Pulmonary artery endothelial cell (primary cell): ENCODE results near the gene RPL6. TPM values are rescaled to one million over a fixed set of nuclear protein-coding genes. Genes with fewer than 3 reads are reported as not detected.
"Not testable (repeated sequence)": the region's sequence is repeated elsewhere in the genome, so short reads cannot be mapped to it uniquely, and the experiment has no call there.

Experiments
- DNase-seq: peaks from one replicate; pipeline ENCODE4 v3.0.0-alpha.2; 2011; ENCODE audit warnings: low read depth, low spot score
- total RNA-seq: library from RNA; depleted of rRNA; stranded (reverse); fragments of >200 nt; gene quantifications from 2 replicates; pipeline ENCODE4 v1.2.3, GENCODE V29; 2014

The RPL6 gene
- total RNA-seq, 1 donor from 2014 or later: 765 TPM

DNA sequence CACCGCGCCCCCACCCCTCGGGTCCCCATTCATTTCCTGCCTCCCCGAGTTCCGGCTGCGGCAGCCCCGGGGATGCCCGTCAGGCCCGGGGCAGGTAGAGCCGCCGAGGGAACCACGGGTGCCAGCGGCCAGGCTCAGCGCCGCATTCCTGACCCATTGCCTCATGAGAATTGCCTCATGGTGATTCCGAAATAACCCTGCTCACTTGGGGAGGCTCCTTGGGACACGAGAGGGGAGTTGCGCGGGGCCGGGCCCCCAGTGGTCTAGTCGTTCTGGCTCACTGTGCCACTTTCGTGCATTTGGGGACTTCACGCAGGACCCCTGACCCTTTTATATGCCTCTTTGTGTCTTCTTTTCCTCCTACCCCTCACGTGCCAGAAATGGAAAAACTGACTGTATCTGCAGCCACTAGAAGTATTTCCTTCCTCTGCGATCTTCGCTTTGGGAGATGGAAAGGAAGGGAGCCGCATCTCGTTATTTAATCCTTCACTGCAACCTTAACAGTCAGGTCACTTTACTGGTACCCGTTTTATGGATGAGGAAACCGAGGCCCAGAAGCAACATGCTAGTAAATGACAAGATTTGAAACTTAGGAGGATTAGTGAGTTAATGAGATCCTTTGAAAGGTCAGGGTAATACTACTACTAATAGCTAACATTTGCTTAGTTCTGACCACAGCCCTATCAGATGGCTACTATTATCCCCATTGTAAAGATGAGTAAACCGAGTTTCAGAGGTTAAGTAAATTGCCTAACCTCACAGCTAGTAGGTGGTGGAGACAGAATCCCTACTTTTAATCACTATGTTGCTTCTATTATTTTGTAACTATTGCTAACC lies 10.1 kb upstream of the RPL6 start:
- peak; percentile 22 for DNase-seq

DNA sequence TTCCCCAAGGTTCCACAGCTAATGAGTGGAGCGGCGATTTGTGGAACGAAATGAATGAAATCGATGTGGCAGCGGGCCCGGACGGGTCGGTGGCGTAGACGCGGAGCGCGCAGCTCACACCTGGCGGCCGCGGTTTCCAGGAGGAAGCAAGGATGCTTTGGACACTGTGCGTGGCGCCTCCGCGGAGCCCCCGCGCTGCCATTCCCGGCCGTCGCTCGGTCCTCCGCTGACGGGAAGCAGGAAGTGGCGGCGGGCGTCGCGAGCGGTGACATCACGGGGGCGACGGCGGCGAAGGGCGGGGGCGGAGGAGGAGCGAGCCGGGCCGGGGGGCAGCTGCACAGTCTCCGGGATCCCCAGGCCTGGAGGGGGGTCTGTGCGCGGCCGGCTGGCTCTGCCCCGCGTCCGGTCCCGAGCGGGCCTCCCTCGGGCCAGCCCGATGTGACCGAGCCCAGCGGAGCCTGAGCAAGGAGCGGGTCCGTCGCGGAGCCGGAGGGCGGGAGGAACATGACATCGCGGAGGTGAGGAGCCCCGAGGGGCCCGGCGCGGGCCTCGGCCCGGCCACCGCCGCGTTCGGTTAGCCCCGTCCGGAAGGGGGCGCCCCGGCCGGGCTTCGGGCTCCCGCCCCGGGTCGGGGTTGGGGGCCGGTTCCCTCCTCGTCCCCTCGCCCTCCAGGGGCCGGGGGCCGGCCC lies 9.3 kb upstream of the RPL6 start, which contains the start of gene PTPN11:
PTPN11 (plus strand) TSS at position 340 of the 689 bp plus-strand sequence; CDS start at position 505, 165 bp downstream.
- DNase-seq: peak; percentile 41

DNA sequence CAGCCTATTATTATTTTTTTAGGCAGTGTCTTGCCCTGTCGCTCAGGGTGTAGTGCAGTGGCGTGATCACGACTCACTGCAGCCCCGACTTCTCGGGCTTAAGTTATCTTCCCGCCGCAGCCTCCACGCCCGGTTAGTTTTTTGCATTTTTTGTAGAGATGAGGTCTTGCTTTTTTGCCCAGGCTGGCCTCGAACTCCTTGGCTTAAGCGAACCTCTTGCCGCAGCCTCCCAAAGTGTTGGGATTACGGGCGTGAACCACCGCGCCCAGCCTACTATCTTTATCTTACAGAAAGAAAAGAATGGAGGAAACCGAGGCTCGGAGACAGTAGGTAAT lies 8.8 kb upstream of the RPL6 start:
- DNase-seq: no peak

DNA sequence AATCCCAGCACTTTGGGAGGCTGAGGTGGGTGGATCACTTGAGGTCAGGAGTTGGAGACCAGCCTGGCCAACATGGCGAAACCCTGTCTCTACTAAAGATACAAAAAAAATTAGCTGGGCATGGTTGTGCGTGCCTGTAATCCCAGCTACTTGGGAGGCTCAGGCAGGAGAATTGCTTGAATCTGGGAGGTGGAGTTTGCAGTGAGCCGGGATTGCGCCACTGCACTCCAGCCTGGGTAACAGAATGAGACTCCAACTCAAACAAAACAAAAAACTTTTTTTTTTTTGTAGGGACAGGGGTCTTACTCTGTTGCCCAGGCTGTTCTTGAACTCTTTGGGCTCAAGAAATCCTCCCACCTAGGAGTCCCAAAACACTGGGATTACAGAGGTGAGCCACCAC lies 6.1 kb upstream of the RPL6 start:
- not testable (repeated sequence) for DNase-seq

DNA sequence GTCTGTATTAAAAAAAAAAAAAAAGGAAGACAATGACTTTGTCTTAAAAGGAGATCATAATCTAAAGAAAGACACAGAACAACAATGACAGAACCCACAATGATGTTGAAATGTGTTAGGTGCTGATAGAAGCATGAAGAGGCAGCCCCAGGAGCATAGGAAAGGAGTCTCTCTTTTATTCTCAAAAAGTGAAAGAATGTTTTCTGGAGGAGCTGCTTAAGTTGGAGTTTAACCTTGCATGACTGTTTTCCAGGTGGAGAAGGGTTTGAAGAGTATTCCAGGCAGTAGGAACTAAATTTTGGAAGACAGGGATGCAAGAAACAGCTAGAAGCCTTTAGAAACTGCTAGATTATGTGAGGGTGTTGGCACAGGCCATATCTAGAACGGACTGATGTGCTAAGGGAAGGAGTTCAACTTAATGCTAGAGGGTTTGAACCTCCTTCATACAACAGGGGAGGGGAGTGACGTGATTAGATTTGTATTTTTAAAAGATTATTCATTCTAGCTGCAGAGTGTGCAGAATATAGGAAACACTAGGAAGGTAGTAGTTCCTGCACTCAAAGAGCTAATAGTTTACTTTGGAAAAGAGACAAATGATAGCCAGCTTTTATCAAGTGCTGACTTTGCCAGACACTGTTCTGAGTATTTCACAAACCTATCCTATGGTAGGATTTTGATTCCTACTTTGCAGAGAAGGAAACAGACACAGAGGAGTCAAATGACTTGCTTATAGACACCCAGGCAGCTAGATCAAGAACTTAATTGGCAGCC lies 4.6 kb upstream of the RPL6 start:
- DNase-seq: no peak

DNA sequence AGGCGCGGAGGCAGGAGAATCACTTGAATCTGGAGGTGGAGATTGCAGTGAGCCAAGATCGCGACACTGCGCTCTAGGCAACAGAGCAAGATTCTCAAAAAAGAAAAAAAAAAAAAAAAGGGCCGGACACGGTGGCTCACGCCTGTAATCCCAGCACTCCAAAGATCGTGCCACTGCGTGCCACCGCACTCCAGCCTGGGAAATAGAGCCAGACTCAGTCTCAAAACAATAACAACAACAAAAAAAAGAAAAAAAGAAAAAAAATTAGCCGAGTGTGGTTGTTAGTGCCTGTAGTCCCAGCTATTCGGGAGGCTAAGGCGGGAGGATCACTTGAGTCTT lies 470 bp upstream of the RPL6 start:
- no peak for DNase-seq

DNA sequence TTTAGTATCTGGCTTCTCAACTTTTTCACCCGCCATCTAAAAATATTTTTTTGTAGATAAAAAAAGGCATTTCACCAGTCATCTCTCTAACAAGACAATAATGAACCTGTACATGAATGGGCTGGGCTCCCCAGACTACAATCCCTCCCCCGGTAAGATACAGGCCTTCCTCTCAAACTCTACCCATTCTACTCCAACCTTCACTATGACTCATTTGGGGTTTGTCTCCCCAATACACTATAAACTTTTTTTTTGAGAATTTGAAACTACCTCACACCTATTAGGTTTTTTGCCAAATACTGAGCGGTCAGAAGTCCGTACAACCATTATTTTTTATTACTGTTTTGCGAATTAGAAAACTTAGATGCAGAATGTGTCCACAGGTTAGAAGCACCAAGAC lies 784 bp downstream of the RPL6 start:
- DNase-seq: no peak

DNA sequence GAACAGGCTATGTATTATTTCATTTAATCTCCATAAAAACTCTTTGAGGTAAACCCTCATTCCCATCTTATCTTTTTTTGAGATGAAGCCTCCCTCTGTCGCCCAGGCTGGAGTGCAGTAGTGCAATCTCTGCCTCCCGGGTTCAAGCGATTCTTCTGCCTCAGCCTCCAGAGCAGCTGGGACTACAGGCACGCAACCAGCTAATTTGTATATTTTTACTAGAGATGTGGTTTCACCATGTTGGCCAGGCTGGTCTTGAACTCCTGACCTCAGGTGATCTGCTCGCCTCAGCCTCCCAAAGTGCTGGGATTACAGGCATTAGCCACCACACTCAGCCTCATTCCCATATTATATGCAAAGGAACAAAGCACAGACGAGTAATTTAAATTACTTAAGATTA lies 1.7 kb downstream of the RPL6 start:
- not testable (repeated sequence) for DNase-seq

DNA sequence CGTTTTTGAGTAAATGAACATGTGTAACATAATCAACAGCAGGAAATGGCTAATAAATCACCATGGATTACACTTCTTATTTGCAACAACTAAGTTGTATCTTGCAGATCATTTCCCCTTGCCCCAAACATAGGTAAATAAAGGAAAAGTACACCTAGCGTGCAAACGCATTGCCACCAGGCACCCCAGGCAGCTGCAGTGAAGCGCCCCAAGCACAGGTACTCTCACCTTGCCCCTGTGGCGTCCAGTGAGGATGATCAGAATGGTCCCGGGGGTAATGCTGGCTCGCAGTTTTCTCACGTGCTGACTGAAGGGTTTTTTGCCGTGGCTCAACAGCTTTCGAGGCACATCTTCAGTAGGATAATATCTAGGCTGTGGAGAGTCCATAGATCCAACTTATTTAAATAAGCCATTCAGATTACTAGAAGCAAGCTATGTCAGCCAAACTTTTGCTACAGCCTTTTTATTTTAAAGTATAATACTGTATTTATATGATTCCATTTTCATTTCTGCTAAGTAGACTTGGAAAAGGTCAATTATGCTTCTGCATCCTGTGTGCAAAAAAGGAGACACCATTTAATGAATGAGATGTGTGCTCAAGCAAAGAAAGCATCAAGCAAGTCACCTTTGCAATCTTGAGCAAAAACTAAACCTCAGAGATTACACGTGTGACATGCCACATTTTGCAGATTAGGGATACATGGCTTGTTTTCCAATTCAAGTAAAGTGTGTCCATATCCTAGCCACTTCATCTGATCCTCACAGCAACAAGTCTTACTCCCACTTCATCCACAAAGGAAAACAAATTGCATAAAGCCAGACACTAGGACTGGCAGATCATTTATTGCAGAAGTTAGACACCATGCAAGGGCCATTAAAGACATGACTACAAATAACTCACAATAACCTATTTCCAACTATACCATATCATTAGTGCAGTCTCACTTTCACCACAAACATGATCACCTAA lies 2.6 kb downstream of the RPL6 start:
- DNase-seq: no peak

DNA sequence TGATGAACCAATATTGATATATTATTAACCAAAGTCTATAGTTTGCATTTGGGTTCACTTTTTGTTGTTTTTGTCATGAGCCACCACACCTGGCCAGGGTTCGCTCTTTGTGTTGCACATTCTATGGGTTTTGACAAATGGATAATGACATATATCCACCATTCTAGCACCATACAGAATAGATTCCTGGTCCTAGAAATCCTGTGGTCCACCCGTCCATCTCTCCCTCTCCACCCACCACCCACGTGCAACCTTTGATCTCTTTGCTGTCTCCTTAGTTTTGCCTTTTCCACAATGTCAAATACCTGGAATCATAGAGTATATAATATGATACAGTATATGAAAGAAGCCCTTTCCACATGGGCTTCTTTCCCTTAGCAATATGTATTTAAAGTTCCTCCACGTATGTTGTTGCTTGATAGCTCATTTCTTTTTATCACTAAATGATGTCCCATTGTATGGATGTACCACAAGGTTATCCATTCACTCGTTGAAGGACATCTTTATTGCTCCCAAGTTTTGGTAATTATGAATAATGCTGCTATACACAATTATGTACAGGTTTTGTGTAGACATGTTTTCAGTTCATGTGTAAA lies 7.4 kb downstream of the RPL6 start:
- no peak for DNase-seq

DNA sequence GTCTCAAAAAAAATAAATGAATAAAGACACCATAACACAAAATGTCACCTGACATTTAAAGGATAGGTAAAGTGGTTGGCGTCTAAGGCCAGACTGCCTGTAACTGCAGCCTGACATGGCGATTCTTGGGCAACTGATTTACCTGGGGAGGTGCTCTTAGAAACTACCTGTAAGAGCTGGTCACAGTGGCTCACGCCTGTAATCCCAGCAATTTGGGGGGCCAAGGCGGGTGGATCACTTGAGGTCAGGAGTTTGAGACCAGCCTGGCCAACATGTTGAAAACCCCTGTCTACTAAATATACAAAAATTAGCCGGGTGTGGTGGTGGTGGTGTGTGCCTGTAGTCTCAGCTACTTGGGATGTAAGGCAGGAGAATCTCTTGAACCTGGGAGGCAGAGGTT lies 8.4 kb downstream of the RPL6 start:
- no peak for DNase-seq

DNA sequence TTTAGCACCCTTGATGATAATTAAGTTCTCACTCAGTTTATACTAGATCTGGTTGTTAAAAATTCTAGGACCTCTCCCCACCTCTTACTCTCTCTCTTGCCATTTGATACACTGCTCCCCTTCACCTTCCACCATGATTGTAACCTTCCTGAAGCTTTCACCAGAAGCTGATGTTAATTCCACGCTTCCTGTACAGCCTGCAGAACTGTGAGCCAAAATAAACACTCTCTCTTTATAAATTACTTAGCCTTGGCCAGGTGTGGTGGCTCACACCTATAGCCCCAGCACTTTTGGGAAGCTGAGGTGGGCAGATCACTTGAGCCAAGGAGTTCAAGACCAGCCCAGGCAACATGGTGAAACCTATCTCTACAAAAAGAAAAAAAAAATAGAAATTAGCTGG lies 16.1 kb downstream of the RPL6 start:
- DNase-seq: no peak

DNA sequence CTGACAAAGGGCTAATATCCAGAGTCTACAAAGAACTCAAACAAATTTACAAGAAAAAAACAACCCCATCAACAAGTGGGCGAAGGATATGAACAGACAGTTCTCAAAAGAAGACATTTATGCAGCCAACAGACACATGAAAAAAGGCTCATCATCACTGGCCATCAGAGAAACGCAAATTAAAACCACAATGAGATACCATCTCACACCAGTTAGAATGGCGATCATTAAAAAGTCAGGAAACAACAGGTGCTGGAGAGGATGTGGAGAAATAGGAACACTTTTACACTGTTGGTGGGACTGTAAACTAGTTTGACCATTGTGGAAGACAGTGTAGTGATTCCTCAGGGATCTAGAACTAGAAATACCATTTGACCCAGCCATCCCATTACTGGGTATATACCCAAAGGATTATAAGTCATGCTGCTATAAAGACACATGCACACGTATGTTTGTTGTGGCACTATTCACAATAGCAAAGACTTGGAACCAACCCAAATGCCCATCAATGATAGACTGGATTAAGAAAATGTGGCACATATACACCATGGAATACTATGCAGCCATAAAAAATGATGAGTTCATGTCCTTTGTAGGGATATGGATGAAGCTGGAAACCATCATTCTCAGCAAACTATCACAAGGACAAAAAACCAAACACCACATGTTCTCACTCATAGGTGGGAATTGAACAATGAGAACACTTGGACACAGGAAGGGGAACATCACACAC lies 19.3 kb downstream of the RPL6 start:
- not testable (repeated sequence) for DNase-seq

DNA sequence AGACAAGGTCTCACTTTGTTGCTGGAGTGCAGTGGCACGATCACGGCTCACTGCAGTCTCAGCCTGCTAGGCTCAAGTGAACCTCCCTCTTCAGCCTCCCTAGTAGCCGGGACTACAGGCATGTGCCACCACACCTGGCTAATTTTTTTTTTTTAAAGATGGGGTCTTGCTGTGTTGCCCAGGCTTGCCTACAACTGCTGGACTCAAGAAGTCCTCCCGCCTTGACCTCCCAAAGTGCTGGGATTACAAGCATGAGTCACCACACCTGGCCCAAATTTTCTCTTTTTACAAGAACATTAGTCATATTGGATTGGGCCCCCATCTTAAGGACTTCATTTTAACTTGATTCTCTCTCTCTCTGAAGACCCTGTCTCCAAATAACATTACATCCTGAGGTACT lies 20.2 kb downstream of the RPL6 start:
- DNase-seq: no peak

DNA sequence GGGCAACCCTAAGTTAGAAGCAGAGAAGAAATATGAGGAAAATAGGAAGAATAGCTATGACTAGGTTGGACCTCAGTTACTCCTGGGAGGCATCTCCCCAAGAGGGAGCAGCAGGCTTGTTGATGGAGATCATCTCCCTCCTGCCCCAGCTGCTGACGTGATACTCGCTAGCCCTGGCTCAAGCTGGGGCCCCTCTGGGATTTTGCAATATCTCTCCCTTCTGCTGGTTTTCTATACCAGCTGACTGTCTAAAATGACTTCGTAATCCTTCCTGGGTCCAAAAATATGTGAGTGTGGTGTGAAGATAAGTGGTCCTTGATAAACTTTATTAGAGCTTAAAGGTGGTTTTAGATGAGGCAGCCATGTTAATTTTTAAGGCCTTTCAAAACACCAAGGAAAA lies 22.7 kb downstream of the RPL6 start:
- no peak for DNase-seq

DNA sequence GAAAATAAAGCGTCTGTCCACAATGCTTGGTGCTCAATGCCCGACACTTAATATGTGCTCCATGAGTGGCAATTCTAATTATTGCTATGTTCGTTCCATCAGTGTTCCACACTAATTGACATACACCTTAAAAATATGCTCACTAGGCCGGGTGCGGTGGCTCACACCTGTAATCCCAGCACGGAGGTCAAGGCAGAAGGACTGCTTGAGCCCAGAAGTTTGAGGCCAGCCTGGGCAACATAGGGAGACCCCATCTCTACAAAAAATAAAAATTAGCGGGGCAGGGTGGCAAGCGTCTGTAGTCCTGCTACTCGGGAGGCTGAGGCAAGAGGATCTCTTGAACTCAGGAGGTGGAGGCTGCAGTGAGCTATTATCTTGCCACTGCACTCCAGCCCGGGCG lies 26.5 kb downstream of the RPL6 start:
- no peak for DNase-seq

DNA sequence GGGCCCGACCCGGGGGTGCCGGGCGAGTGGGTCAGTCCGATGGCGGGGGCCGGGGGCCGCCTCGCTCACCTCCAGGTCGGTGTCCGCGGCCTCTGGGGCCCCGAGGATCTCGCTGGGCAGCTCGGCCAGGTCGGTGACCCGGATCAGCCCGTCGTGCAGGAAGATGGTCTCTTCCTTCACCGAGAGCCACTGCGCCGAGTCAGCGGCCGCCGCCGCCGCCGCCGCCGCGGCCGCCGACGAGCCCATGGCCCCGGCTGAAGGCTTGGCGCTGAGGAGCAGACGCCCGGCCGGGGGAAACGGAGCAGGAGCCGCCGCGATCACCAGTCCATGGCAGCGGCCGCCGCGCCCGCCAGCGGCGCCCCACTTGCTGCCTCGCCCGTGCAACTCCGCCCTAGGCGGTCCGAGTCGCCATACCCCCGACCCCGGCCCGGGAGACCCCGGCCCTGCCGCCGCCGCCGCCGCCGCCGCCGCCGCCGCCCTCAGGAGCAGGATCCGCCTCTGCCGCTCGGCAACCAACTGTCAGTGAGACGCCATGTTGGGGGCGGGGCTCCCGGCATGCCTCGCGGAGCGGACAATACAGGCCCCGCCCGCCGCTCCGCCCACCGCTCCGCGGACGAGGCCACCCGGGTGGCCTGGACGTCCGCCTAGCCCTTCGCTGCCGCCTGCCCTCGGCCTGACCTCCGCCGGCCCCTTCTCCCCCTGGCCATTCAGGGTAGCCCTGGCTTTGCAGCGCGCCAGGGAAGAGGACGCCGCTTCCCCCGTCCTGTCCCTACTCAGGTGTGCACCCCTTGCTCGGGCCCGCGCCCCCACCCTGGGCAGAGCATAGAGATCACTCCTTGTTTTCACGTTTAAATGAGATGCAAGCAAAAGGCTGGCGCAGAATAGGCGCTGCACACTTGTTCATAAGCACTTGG lies 27.3 kb downstream of the RPL6 start, which contains the start of gene HECTD4:
HECTD4 (minus strand) TSS at position 549 of the 914 bp plus-strand sequence; CDS start at position 246, 303 bp downstream.
- DNase-seq: peak; percentile 37

DNA sequence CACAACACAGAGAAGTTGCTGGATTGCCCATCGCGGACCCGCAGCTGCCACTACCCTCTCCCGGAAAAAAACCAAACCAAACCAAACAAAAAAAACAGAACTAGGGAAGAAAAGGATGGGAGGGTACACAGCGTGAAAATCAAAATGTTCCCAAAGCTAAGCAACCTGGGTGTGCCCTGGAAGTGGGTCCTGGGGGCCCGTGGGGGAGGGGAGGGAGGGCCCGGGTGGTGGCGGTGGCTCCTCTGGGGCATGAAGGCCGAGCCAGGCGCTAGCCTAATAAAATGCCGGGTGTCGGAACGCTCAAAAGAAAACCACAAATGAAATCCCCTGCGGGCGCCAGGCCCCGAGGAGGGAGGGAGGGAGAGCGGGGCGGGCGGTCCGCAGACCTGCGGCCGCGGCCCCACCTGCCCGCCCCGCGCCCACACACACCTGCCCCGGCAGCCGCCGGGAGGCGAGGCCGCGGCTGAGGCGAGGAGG lies 28.0 kb downstream of the RPL6 start:
- DNase-seq: no peak
